CD4-positive, alpha-beta T cell (primary cell): Measurements from ENCODE around the gene MYL4. TPM values are rescaled to one million over a fixed set of nuclear protein-coding genes. Genes with fewer than 3 reads are reported as not detected.
A peak's percentile ranks its signal among the peaks of the same experiment; 100 is the strongest.

ENCODE experiments used
- ATAC-seq: fragments of 200-7000 bp; cut with Tn5 transposase; one replicate; pipeline ENCODE4 v1.10.0; 2022; ENCODE audit warnings: mild to moderate bottlenecking; ENCODE audit not compliant: poor library complexity
- CTCF ChIA-PET: fragments of 350-600 bp; sonication (Branson Sonifier 250); formaldehyde crosslinking; loops from one replicate; lab custom pipeline; 2021; ENCODE audit warnings: antibody characterized with exemption, inconsistent platforms; lab: Charles Lee
- POLR2A ChIA-PET: fragments of 350-600 bp; sonication (Branson Sonifier 250); formaldehyde crosslinking; loops from one replicate; lab custom pipeline; 2021; ENCODE audit warnings: antibody characterized with exemption, inconsistent platforms; lab: Charles Lee
- DNase-seq, 14 experiments: peaks; one replicate each; pipeline ENCODE4 v3.0.0-alpha.2; 2013 to 2020; ENCODE audit warnings: mixed read lengths in 2 of 14
- H3K27ac ChIP-seq, 2 donors: one replicate each; pipeline versions ENCODE4 v1.5.1 to v1.7.0; 2013; ENCODE audit warnings: low read length in 2 of 2, low read depth in 1 of 2, mild to moderate bottlenecking in 1 of 2
- H3K27me3 ChIP-seq, 2 experiments: 1 replicate in 1 of 2; 2 replicates in 1 of 2; pipeline versions ENCODE4 v1.6.1 to v1.7.0; 2013; ENCODE audit warnings: low read length in 2 of 2, control low read depth in 1 of 2, mild to moderate bottlenecking in 1 of 2, moderate library complexity in 1 of 2; ENCODE audit not compliant: insufficient read depth in 2 of 2, control insufficient read depth in 1 of 2
- H3K36me3 ChIP-seq: one replicate; pipeline ENCODE4 v1.6.1; 2013; ENCODE audit warnings: low read length, control low read depth; ENCODE audit not compliant: insufficient read depth
- H3K4me1 ChIP-seq: one replicate; pipeline ENCODE4 v1.6.1; 2013; ENCODE audit warnings: low read length, control low read depth; ENCODE audit not compliant: insufficient read depth
- H3K4me3 ChIP-seq: one replicate; pipeline ENCODE4 v1.5.1; 2013; ENCODE audit warnings: mild to moderate bottlenecking, low read length, moderate library complexity
- H3K9me3 ChIP-seq, 2 experiments: 1 replicate in 1 of 2; 2 replicates in 1 of 2; pipeline versions ENCODE4 v1.6.1 to v1.7.0; 2013; ENCODE audit warnings: low read length in 2 of 2, mild to moderate bottlenecking in 2 of 2, control low read depth in 1 of 2, moderate library complexity in 1 of 2; ENCODE audit not compliant: control insufficient read depth in 1 of 2, insufficient read depth in 1 of 2
- H3K27ac Mint-ChIP-seq: one replicate; pipeline ENCODE4 v1.8.0; 2020; ENCODE audit warnings: mixed read lengths
- H3K27me3 Mint-ChIP-seq: one replicate; pipeline ENCODE4 v1.8.0; 2021; ENCODE audit warnings: mixed read lengths
- H3K36me3 Mint-ChIP-seq: one replicate; pipeline ENCODE4 v1.8.0; 2021; ENCODE audit warnings: low read depth, mixed read lengths
- H3K4me1 Mint-ChIP-seq: one replicate; pipeline ENCODE4 v1.8.0; 2021; ENCODE audit warnings: low read depth, mixed read lengths
- H3K4me3 Mint-ChIP-seq: one replicate; pipeline ENCODE4 v1.8.0; 2020; ENCODE audit warnings: mild to moderate bottlenecking, mixed read lengths
- H3K9me3 Mint-ChIP-seq: one replicate; pipeline ENCODE4 v1.8.0; 2020; ENCODE audit warnings: mixed read lengths
- CTCF ChIP-seq: fragments of 200-600 bp; IDR thresholded peaks from one replicate; pipeline ENCODE4 v1.8.0; 2022; ENCODE audit warnings: antibody characterized with exemption, mild to moderate bottlenecking
- intact Hi-C, 2 experiments: fragments of 100-400 bp; cut with DNase I in 1 of 2; cut with micrococcal nuclease in 1 of 2; formaldehyde crosslinking; loops; one replicate each; pipeline versions ENCODE4 v1.15.1 to v1.9.0; 2023 to 2025; cut with DNase I, micrococcal nuclease
- total RNA-seq, 174 experiments: library from RNA in 2 of 174; stranded (reverse) in 2 of 174; gene quantifications; one replicate each; pipeline ENCODE4 v1.2.3 and lab custom pipeline; 2021 to 2026

MYL4 gene
- total RNA-seq, 2 experiments from 2014 or later: not detected

GRCh38 chr17:47189732-47190237 is 19.4 kb upstream of the MYL4 start:
- intact Hi-C loops: no loop called here

GRCh38 chr17:47190243-47190642 is 18.9 kb upstream of the MYL4 start:
- no peak for ATAC-seq
- no peaks in the 10 kb centered on the region for H3K27me3 ChIP-seq
- peak overlapping the region; percentile 96 for H3K4me3 Mint-ChIP-seq
- ChIA-PET POLR2A (interaction anchor here (1.2 to 6.3 kb wide), 4 partner anchors 11 to 28 kb away, joined by 3 to 68 read pairs (median 5); no protein-coding TSS in a partner anchor), CTCF (interaction anchor here (0.6 to 1.0 kb wide), 2 partner anchors 17 to 71 kb away, joined by 3 to 5 read pairs; no protein-coding TSS in a partner anchor)
- no peaks in the 10 kb centered on the region for H3K27me3 Mint-ChIP-seq
- no peak overlapping the region for H3K4me3 ChIP-seq
- no peaks in the 10 kb centered on the region for H3K9me3 Mint-ChIP-seq
- H3K4me1 ChIP-seq: peaks cover 28% of the 10 kb centered on the region
- peaks cover 53% of the 10 kb centered on the region for H3K4me1 Mint-ChIP-seq
- no peak for DNase-seq
- peaks cover 4% of the 10 kb centered on the region for H3K36me3 ChIP-seq
- peak overlapping the region; percentile 89 for H3K27ac Mint-ChIP-seq
- no peaks in the 10 kb centered on the region for H3K9me3 ChIP-seq
- peaks cover 18% of the 10 kb centered on the region for H3K36me3 Mint-ChIP-seq
- TF ChIP-seq CTCF: no peak
- H3K27ac ChIP-seq: no peak overlapping the region
- intact Hi-C loops: no loop called here

More at GRCh38 chr17:47189732-47190237, 19.4 kb upstream of the MYL4 start:
- ATAC-seq (no peak), DNase-seq (no peak)
- H3K9me3 ChIP-seq: no peaks in the 10 kb centered on the region
- POLR2A ChIA-PET: interaction anchor here (1.0 to 6.3 kb wide), 7 partner anchors 11 to 460 kb away, joined by 3 to 68 read pairs (median 4); partner anchors contain the start of genes EFCAB13 and KPNB1
- Mint-ChIP-seq H3K9me3 (no peaks in the 10 kb centered on the region), H3K36me3 (peaks cover 18% of the 10 kb centered on the region), H3K4me3 (peak overlapping the region; percentile 96), H3K27ac (peak overlapping the region; percentile 89), H3K4me1 (peaks cover 55% of the 10 kb centered on the region), H3K27me3 (no peaks in the 10 kb centered on the region)
- peaks cover 28% of the 10 kb centered on the region for H3K4me1 ChIP-seq
- H3K36me3 ChIP-seq: peaks cover 4% of the 10 kb centered on the region
- H3K4me3 ChIP-seq: peak overlapping the region; percentile 72
- CTCF ChIA-PET: interaction anchor here (0.5 to 1.3 kb wide), 4 partner anchors 9 to 126 kb away, joined by 3 to 5 read pairs (median 3); no protein-coding TSS in a partner anchor
- peak overlapping the region in 1 of 2 donors; percentile 41 for H3K27ac ChIP-seq
- TF ChIP-seq CTCF: no peak
- H3K27me3 ChIP-seq: no peaks in the 10 kb centered on the region

- H3K4me3 Mint-ChIP-seq: no peak overlapping the region
These were observed 18.4 kb upstream of the MYL4 start for GRCh38 chr17:47190770-47191169.

More at GRCh38 chr17:47190770-47191169, 18.4 kb upstream of the MYL4 start:
- ATAC-seq: no peak
- H3K4me1 ChIP-seq: peaks cover 28% of the 10 kb centered on the region
- no peaks in the 10 kb centered on the region for H3K9me3 ChIP-seq
- no peak for TF ChIP-seq CTCF
- peaks cover 14% of the 10 kb centered on the region for H3K36me3 Mint-ChIP-seq
- peaks cover under 1% of the 10 kb centered on the region for H3K36me3 ChIP-seq
- H3K27ac Mint-ChIP-seq: no peak overlapping the region
- no peak for DNase-seq
- no peaks in the 10 kb centered on the region for H3K27me3 ChIP-seq
- H3K4me1 Mint-ChIP-seq: peaks cover 49% of the 10 kb centered on the region
- no peaks in the 10 kb centered on the region for H3K9me3 Mint-ChIP-seq
- intact Hi-C loops: no loop called here
- H3K4me3 ChIP-seq: no peak overlapping the region
- CTCF ChIA-PET: interaction anchor here (0.6 kb wide), 1 partner anchor 70 kb away, joined by 3 read pairs; no protein-coding TSS in a partner anchor
- no peak overlapping the region for H3K27ac ChIP-seq
- POLR2A ChIA-PET: interaction anchor here (1.2 to 6.3 kb wide), 2 partner anchors 15 to 28 kb away, joined by 3 to 68 read pairs; no protein-coding TSS in a partner anchor
- H3K27me3 Mint-ChIP-seq: no peaks in the 10 kb centered on the region
